HCT116 (cell line): ENCODE measurements around the gene SERPIND1. TPM values are rescaled to one million over a fixed set of nuclear protein-coding genes. Genes with fewer than 3 reads are reported as not detected.

ENCODE experiments used
- ATAC-seq: fragments of 200-7000 bp; cut with Tn5 transposase; 2 replicates; pipeline ENCODE4 v1.9.1; 2020; ENCODE audit warnings: mild to moderate bottlenecking, moderate library complexity
- BruUV-seq: library from RNA; stranded (reverse); fragments of 400-500 nt; replicated peaks from 2 replicates; lab custom pipeline; 2021; lab: Mats Ljungman, UMichigan
- CTCF ChIA-PET: fragments of 300-600 bp; sonication (Branson Sonifier 250); formaldehyde crosslinking; loops from one replicate; lab custom pipeline; 2021; ENCODE audit warnings: antibody characterized with exemption; lab: Charles Lee
- POLR2A ChIA-PET: fragments of 300-600, 350-600 bp; sonication (Branson Sonifier 250); formaldehyde crosslinking; loops from one replicate; lab custom pipeline; 2021; ENCODE audit warnings: antibody characterized with exemption; lab: Charles Lee
- RAD21 ChIA-PET, 2 experiments: fragments of 300-600 bp; sonication (Branson Sonifier 250); formaldehyde crosslinking; loops; one replicate each; lab custom pipeline; 2023; ENCODE audit warnings: low total read pairs in 2 of 2; ENCODE audit not compliant: uncharacterized antibody in 2 of 2, unreplicated experiment in 2 of 2, low non-redundant PET in 1 of 2; lab: Charles Lee
- DNase-seq: peaks from one replicate; pipeline ENCODE4 v3.0.0-alpha.2; 2010; ENCODE audit warnings: low read depth, low spot score
- H2AFZ ChIP-seq: fragments of 200-600 bp; shearing (Covaris generic), sonication (generic); 2 replicates; pipeline ENCODE4 v1.6.1; 2017; ENCODE audit warnings: low read depth, mixed run types, mixed read lengths, antibody characterized with exemption, low read length; ENCODE audit not compliant: poor library complexity, severe bottlenecking
- H3K27ac ChIP-seq: 2 replicates; pipeline ENCODE4 v1.5.1; 2012; ENCODE audit warnings: low read depth, low read length
- H3K27me3 ChIP-seq: fragments of 200-600 bp; sonication (generic); 2 replicates; pipeline ENCODE4 v1.6.1; 2016; ENCODE audit warnings: mixed run types, low read length, mixed read lengths; ENCODE audit not compliant: insufficient read depth
- H3K36me3 ChIP-seq, 2 experiments: fragments of 200-500 bp in 1 of 2; fragments of 200-600 bp in 1 of 2; sonication (Bioruptor generic) in 1 of 2; sonication (generic) in 1 of 2; 2 replicates each; pipeline versions ENCODE4 v1.5.1 to v1.6.1; 2014 to 2016; ENCODE audit warnings: low read length in 2 of 2, inconsistent platforms in 1 of 2, mixed read lengths in 1 of 2, mixed run types in 1 of 2; ENCODE audit not compliant: insufficient read depth in 2 of 2, control insufficient read depth in 1 of 2
- H3K4me1 ChIP-seq, 2 experiments: fragments of 200-600 bp in 1 of 2; sonication (generic) in 1 of 2; 2 replicates each; pipeline versions ENCODE4 v1.5.1 to v1.6.1; 2012 to 2017; ENCODE audit warnings: low read length in 2 of 2, inconsistent platforms in 1 of 2, mild to moderate bottlenecking in 1 of 2, mixed read lengths in 1 of 2, mixed run types in 1 of 2, moderate library complexity in 1 of 2; ENCODE audit not compliant: insufficient read depth in 2 of 2, control insufficient read depth in 1 of 2
- H3K4me2 ChIP-seq: fragments of 200-600 bp; sonication (generic); 2 replicates; pipeline ENCODE4 v1.6.1; 2017; ENCODE audit warnings: mixed run types, low read length, mixed read lengths
- H3K4me3 ChIP-seq, 2 experiments: fragments of 200-600 bp in 1 of 2; sonication (generic) in 1 of 2; replicated peaks in 1 of 2; 2 replicates each; pipeline ENCODE4 v1.5.1; 2011 to 2016; ENCODE audit warnings: low read length in 2 of 2, control low read depth in 1 of 2, low read depth in 1 of 2, mild to moderate bottlenecking in 1 of 2, mixed read lengths in 1 of 2, mixed run types in 1 of 2
- H3K79me2 ChIP-seq: fragments of 200-600 bp; sonication (generic); 2 replicates; pipeline ENCODE4 v1.6.1; 2017; ENCODE audit warnings: mild to moderate bottlenecking, mixed run types, low read length, moderate library complexity, mixed read lengths; ENCODE audit not compliant: insufficient read depth
- H3K9ac ChIP-seq: fragments of 200-600 bp; sonication (generic); 2 replicates; pipeline ENCODE4 v1.6.1; 2016; ENCODE audit warnings: low read length, mixed read lengths
- H3K9me2 ChIP-seq: fragments of 200-600 bp; sonication (generic), shearing (Covaris generic); 2 replicates; pipeline ENCODE4 v1.6.1; 2017; ENCODE audit warnings: mixed run types, mild to moderate bottlenecking, moderate library complexity; ENCODE audit not compliant: insufficient read depth
- H3K9me3 ChIP-seq, 2 experiments: fragments of 200-500 bp in 1 of 2; fragments of 200-600 bp in 1 of 2; sonication (Bioruptor generic) in 1 of 2; sonication (generic) in 1 of 2; 2 replicates each; pipeline ENCODE4 v1.6.1; 2014 to 2017; ENCODE audit warnings: low read length in 2 of 2, mixed read lengths in 2 of 2, inconsistent platforms in 1 of 2, low read depth in 1 of 2, mild to moderate bottlenecking in 1 of 2, mixed run types in 1 of 2, moderate library complexity in 1 of 2; ENCODE audit not compliant: control insufficient read depth in 1 of 2, insufficient read depth in 1 of 2
- H4K20me1 ChIP-seq: fragments of 200-600 bp; sonication (generic), shearing (Covaris generic); 2 replicates; pipeline ENCODE4 v1.6.1; 2017; ENCODE audit warnings: mixed run types, mild to moderate bottlenecking, moderate library complexity; ENCODE audit not compliant: insufficient read depth
- ATF3 ChIP-seq: IDR thresholded peaks from 2 replicates; pipeline ENCODE4 v1.6.1; 2012
- CBX3 ChIP-seq: IDR thresholded peaks from 2 replicates; pipeline ENCODE4 v1.6.1; 2012; ENCODE audit warnings: low read depth
- CEBPB ChIP-seq: IDR thresholded peaks from 2 replicates; pipeline ENCODE4 v1.6.1; 2012; ENCODE audit warnings: low read depth
- EGR1 ChIP-seq: IDR thresholded peaks from 2 replicates; pipeline ENCODE4 v1.6.1; 2012; ENCODE audit warnings: low read depth
- EZH2 ChIP-seq: fragments of 200-600 bp; sonication (generic); IDR thresholded peaks from 2 replicates; pipeline ENCODE4 v1.6.1; 2017; ENCODE audit warnings: antibody characterized with exemption, mixed run types
- JUND ChIP-seq: IDR thresholded peaks from 2 replicates; pipeline ENCODE4 v1.6.1; 2012
- POLR2A ChIP-seq: IDR thresholded peaks from 2 replicates; pipeline ENCODE4 v1.7.0; 2011; ENCODE audit warnings: borderline replicate concordance; ENCODE audit not compliant: insufficient read depth, insufficient read length; ENCODE audit errors: extremely low read depth
- POLR2AphosphoS5 ChIP-seq: IDR thresholded peaks from 2 replicates; pipeline ENCODE4 v1.6.1; 2011; ENCODE audit warnings: mild to moderate bottlenecking, low read depth, low read length, moderate library complexity
- RAD21 ChIP-seq: IDR thresholded peaks from 2 replicates; pipeline ENCODE4 v1.6.1; 2012; ENCODE audit warnings: low read depth, mild to moderate bottlenecking
- SIN3A ChIP-seq: IDR thresholded peaks from 2 replicates; pipeline ENCODE4 v1.6.1; 2012; ENCODE audit warnings: low read depth
- SP1 ChIP-seq: IDR thresholded peaks from 2 replicates; pipeline ENCODE4 v1.6.1; 2012; ENCODE audit warnings: low read depth
- TCF7L2 ChIP-seq: IDR thresholded peaks from 2 replicates; pipeline ENCODE4 v1.7.0; 2011; ENCODE audit warnings: borderline replicate concordance, inconsistent platforms; ENCODE audit not compliant: insufficient read depth, insufficient read length; ENCODE audit errors: extremely low read depth
- YY1 ChIP-seq: IDR thresholded peaks from 2 replicates; pipeline ENCODE4 v1.6.1; 2011; ENCODE audit warnings: low read length, low read depth, moderate library complexity, mild to moderate bottlenecking; ENCODE audit not compliant: insufficient replicate concordance; ENCODE audit errors: extremely low read depth
- ZNF274 ChIP-seq: fragments of 200-500 bp; sonication (Bioruptor generic); IDR thresholded peaks from 2 replicates; pipeline ENCODE4 v1.6.1; 2014; ENCODE audit warnings: mild to moderate bottlenecking, low read depth, low read length, inconsistent platforms
- intact Hi-C: fragments of 100-400 bp; cut with micrococcal nuclease; formaldehyde crosslinking; loops from 2 replicates; pipeline ENCODE4 v1.10.0; 2022
- total RNA-seq: library from RNA; stranded (reverse); gene quantifications from one replicate; pipeline ENCODE4 v1.2.1, GENCODE V29; 2021; ENCODE audit not compliant: unreplicated experiment

The SERPIND1 gene
- total RNA-seq, 1 experiment from 2014 or later, result 0.25 TPM

- Histone ChIP-seq H3K79me2 (no peaks in the 10 kb centered on the region), H3K27me3 (no peaks in the 10 kb centered on the region), H4K20me1 (no peaks in the 10 kb centered on the region), H3K36me3 (peaks cover 4 to 8% of the 10 kb centered on the region in 2 experiments; a peak in 3 of 4 replicates), H3K27ac (no peak overlapping the region), H3K4me3 (no peak overlapping the region), H3K4me2 (no peak overlapping the region), H3K9me3 (no peaks in the 10 kb centered on the region), H3K9ac (no peak overlapping the region), H3K9me2 (no peaks in the 10 kb centered on the region), H2AFZ (no peak overlapping the region), H3K4me1 (peaks cover 0 to 2% of the 10 kb centered on the region in 2 experiments; a peak in 1 of 4 replicates)
- ATAC-seq (no peak), DNase-seq (no peak)
- ChIA-PET RAD21 (no interaction called here), CTCF (interaction anchor here (1.3 kb wide), 1 partner anchor 12 kb away, joined by 3 read pairs; no protein-coding TSS in a partner anchor), POLR2A (no interaction called here)
- no peak for TF ChIP-seq POLR2AphosphoS5
- no peak for TF ChIP-seq CEBPB
- no peak for TF ChIP-seq SIN3A
- TF ChIP-seq SP1, result no peak
- TF ChIP-seq EZH2, result no peak
- TF ChIP-seq POLR2A, result no peak
- TF ChIP-seq EGR1, result no peak
- no peak for TF ChIP-seq RAD21
- no peak for TF ChIP-seq JUND
- TF ChIP-seq ZNF274, result no peak
- no peak for TF ChIP-seq CBX3
- no peak for TF ChIP-seq TCF7L2
- no peak for TF ChIP-seq YY1
- TF ChIP-seq ATF3, result no peak
- intact Hi-C loops, result no loop called here
- no TSS peak for BruUV-seq
Measured at GRCh38 chr22:20760084-20760483, 13.8 kb upstream of the SERPIND1 start.
